ENCODE measurements around the gene KCNN4. TPM values are rescaled to one million over a fixed set of nuclear protein-coding genes. Genes with fewer than 3 reads are reported as not detected.

Gene KCNN4
- total RNA-seq, 1 experiment from 2014 or later = 29.7 TPM

DNA sequence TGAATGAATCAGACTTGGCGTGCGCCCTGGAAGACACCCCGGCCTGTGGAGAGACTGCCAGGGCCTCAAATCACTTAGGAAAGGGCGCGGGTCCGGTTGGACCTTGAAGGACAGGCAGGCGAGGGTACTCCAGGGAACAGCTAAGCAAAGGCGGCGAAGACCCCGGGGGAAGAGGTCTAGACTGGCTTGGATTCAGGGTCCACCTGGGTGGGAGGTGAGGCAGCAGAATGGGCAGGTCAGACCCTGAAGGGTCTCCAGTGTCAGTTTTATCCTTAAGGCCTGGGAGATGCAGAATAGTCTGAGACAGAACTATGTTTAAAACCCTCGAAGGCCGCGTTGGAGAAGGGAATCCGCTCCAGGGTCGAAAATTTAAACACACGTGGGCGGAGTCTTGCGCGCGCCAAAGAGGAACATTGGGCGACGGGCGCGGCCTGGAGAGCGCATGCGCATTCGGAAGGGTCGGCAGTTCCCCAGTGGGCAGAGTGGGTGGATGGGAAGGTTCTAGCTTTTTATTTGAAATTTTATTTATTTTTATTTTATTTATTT, 25.4 kb downstream of the KCNN4 start:
- no peaks in the 10 kb centered on the region for H3K9me3 ChIP-seq (ENCODE audit: control insufficient read depth, insufficient read depth, low read depth, low read length)
- in situ Hi-C loops (cut with HindIII; ENCODE audit: low pct_unique_long_range_greater_than_20kb, low sequenced_read_pairs) = no loop called here
- DNase-seq (ENCODE audit: low read depth, low spot score) (no peak), ATAC-seq (peak; percentile 41)
- intact Hi-C loops (cut with micrococcal nuclease; ENCODE audit: unreplicated experiment) = no loop called here
- H3K4me1 ChIP-seq (ENCODE audit: control insufficient read depth, insufficient read depth, low read length) = peaks cover 26% of the 10 kb centered on the region
- H3K36me3 ChIP-seq (ENCODE audit: control insufficient read depth, insufficient read depth, low read length) = no peaks in the 10 kb centered on the region; the same call in 1 of the 2 replicates
- CTCF ChIA-PET = interaction anchor here (0.9 kb wide), 1 partner anchor 30 kb away, joined by 5 read pairs; no protein-coding TSS in a partner anchor
- H3K4me3 ChIP-seq (ENCODE audit: low read depth in 2 of 2, low read length in 2 of 2) = peak overlapping the region; percentile 85 to 86
- POLR2A ChIA-PET = no interaction called here
- H3K27me3 ChIP-seq (ENCODE audit: control insufficient read depth, insufficient read depth, low read length) = no peaks in the 10 kb centered on the region
- BruUV-seq (replicated peaks) = TSS peak; percentile 99
- no peak for TF ChIP-seq TCF7L2 (IDR thresholded peaks at IDR 0.05; ENCODE audit: low read depth, low read length)
- 0 out of 2 replicates have a peak, but pooled peaks have one; percentile 20 for TF ChIP-seq POLR2AphosphoS5 (IDR thresholded peaks at IDR 0.05; ENCODE audit: low read depth, low read length)
- TF ChIP-seq, protein P1, sequence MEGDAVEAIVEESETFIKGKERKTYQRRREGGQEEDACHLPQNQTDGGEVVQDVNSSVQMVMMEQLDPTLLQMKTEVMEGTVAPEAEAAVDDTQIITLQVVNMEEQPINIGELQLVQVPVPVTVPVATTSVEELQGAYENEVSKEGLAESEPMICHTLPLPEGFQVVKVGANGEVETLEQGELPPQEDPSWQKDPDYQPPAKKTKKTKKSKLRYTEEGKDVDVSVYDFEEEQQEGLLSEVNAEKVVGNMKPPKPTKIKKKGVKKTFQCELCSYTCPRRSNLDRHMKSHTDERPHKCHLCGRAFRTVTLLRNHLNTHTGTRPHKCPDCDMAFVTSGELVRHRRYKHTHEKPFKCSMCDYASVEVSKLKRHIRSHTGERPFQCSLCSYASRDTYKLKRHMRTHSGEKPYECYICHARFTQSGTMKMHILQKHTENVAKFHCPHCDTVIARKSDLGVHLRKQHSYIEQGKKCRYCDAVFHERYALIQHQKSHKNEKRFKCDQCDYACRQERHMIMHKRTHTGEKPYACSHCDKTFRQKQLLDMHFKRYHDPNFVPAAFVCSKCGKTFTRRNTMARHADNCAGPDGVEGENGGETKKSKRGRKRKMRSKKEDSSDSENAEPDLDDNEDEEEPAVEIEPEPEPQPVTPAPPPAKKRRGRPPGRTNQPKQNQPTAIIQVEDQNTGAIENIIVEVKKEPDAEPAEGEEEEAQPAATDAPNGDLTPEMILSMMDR (IDR thresholded peaks at IDR 0.05) = no peak
- 0 out of 2 replicates have a peak, but pooled peaks have one; percentile 24 for TF ChIP-seq SIN3A (IDR thresholded peaks at IDR 0.05; ENCODE audit: borderline replicate concordance, insufficient read depth, low read depth, low read length)
- TF ChIP-seq, protein P2, sequence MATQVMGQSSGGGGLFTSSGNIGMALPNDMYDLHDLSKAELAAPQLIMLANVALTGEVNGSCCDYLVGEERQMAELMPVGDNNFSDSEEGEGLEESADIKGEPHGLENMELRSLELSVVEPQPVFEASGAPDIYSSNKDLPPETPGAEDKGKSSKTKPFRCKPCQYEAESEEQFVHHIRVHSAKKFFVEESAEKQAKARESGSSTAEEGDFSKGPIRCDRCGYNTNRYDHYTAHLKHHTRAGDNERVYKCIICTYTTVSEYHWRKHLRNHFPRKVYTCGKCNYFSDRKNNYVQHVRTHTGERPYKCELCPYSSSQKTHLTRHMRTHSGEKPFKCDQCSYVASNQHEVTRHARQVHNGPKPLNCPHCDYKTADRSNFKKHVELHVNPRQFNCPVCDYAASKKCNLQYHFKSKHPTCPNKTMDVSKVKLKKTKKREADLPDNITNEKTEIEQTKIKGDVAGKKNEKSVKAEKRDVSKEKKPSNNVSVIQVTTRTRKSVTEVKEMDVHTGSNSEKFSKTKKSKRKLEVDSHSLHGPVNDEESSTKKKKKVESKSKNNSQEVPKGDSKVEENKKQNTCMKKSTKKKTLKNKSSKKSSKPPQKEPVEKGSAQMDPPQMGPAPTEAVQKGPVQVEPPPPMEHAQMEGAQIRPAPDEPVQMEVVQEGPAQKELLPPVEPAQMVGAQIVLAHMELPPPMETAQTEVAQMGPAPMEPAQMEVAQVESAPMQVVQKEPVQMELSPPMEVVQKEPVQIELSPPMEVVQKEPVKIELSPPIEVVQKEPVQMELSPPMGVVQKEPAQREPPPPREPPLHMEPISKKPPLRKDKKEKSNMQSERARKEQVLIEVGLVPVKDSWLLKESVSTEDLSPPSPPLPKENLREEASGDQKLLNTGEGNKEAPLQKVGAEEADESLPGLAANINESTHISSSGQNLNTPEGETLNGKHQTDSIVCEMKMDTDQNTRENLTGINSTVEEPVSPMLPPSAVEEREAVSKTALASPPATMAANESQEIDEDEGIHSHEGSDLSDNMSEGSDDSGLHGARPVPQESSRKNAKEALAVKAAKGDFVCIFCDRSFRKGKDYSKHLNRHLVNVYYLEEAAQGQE (IDR thresholded peaks at IDR 0.05; ENCODE audit: insufficient read depth in 1 of 2, low read depth in 2 of 2, low read length in 1 of 2) = no peak
- peak overlapping the region; percentile 88 for H3K27ac ChIP-seq (ENCODE audit: low read length)

DNA sequence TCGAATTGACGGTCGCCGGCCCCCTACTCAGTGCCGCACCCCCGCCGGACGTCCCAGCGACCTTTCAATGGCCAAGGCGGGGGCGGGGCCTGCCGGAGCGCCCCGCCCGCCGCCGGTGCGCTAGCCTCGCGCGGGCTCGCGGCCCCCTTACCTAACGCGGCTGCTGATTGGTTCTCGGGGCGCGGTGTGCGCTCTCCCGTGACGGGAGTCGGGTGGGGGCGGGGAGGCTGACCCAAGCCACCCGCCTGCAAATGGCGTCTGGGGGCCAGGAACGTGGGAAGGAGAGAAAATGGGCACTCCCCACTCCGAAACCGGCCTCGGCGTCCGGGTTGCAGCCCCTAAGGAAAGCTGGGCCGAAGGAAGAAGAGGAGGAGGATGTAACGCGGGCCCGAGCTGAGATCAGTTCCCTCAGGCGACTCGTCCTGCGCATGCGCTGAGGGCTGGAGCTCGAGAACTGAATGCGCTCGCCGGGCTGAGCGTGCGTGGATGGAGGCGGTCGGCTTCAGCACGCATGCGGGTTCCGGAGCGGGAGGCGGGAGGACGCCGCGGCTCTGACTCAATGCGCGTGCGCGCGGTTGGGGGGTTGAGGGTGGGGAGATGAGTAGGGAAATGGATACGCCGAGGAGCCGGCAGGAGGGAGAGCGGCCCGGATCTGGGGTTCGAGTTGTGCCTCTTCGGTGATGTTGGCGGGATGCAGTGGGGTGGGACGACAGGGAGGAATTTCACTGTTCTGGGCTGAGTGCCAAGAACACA, 26.1 kb downstream of the KCNN4 start, which contains the start of gene SMG9:
TSS of gene SMG9 (minus strand) at position 460 of the 753 bp plus-strand sequence. CDS start 4,221 bp downstream, outside the sequence.
- H3K4me1 ChIP-seq (ENCODE audit: control insufficient read depth, insufficient read depth, low read length) = peaks cover 26% of the 10 kb centered on the region
- BruUV-seq (replicated peaks) = no TSS peak
- ATAC-seq (peak; percentile 91), DNase-seq (ENCODE audit: low read depth, low spot score) (peak; percentile 76)
- ChIA-PET CTCF (interaction anchor here (0.9 kb wide), 1 partner anchor 30 kb away, joined by 5 read pairs; no protein-coding TSS in a partner anchor), POLR2A (no interaction called here)
- H3K27me3 ChIP-seq (ENCODE audit: control insufficient read depth, insufficient read depth, low read length) = no peaks in the 10 kb centered on the region
- no peak for TF ChIP-seq SIN3A (IDR thresholded peaks at IDR 0.05; ENCODE audit: borderline replicate concordance, insufficient read depth, low read depth, low read length)
- TF ChIP-seq, protein P1 (IDR thresholded peaks at IDR 0.05) = no peak
- TF ChIP-seq, protein P2 (IDR thresholded peaks at IDR 0.05; ENCODE audit: insufficient read depth in 1 of 2, low read depth in 2 of 2, low read length in 1 of 2) = peak in 1 of 2 experiments; percentile 32; a peak in 1 of 4 replicates
- TF ChIP-seq POLR2AphosphoS5 (IDR thresholded peaks at IDR 0.05; ENCODE audit: low read depth, low read length) = peak; percentile 63
- in situ Hi-C loops (cut with HindIII; ENCODE audit: low pct_unique_long_range_greater_than_20kb, low sequenced_read_pairs) (no loop called here), intact Hi-C loops (cut with micrococcal nuclease; ENCODE audit: unreplicated experiment) (no loop called here)
- peaks cover 1% of the 10 kb centered on the region for H3K36me3 ChIP-seq (ENCODE audit: control insufficient read depth, insufficient read depth, low read length)
- H3K4me3 ChIP-seq (ENCODE audit: low read depth in 2 of 2, low read length in 2 of 2) = peak within 1 kb of the TSS; percentile 85 to 86
- peak within 1 kb of the TSS; percentile 88 for H3K27ac ChIP-seq (ENCODE audit: low read length)
- H3K9me3 ChIP-seq (ENCODE audit: control insufficient read depth, insufficient read depth, low read depth, low read length) = no peaks in the 10 kb centered on the region
